ENCODE data around the gene KHDC3L. TPM values are rescaled to one million over a fixed set of nuclear protein-coding genes. Genes with fewer than 3 reads are reported as not detected.

KHDC3L gene
- polyA plus RNA-seq, 1 donor (not counting 4 experiments of a cell fraction or from before 2014, with no cell fraction given) = not detected

DNA sequence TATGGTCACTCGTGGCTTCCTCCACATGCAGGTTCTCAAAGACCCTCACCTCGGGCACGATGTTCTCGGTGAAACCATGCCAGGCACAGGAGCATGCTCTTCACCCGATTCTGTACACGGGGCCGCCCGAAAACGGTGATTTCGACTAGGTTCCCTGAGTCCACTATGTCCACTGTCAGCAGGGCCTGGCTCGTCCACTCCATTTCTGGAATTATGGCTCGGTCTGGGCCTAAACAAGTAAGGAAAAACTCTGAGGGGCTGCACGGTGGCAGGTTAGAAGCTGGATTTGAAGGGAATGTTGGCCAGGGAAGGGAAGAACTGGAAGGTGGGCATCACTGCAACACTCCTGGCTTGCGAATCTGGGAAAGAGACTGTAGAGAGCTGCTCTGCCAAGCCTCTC lies 6.7 kb downstream of the KHDC3L start:
- H3K9me1 ChIP-seq (ENCODE audit: control insufficient read depth, extremely low read depth, insufficient read depth, low read length) = peaks cover 2% of the 10 kb centered on the region
- no peak for FAIRE-seq
- H2AFZ ChIP-seq (ENCODE audit: control insufficient read depth, low read length) = no peak overlapping the region
- H3K27ac ChIP-seq (ENCODE audit: control insufficient read depth, insufficient read depth, low read length) = no peak overlapping the region
- H3K79me2 ChIP-seq (ENCODE audit: control insufficient read depth, insufficient read depth, low read length) = no peaks in the 10 kb centered on the region
- H3K36me3 ChIP-seq (ENCODE audit: control insufficient read depth in 2 of 2, extremely low read depth in 1 of 2, insufficient read depth in 2 of 2, low read length in 2 of 2) = no peaks in the 10 kb centered on the region
- H3K27me3 ChIP-seq (ENCODE audit: control insufficient read depth, extremely low read depth, insufficient read depth, low read length) = no peaks in the 10 kb centered on the region
- DNase-seq (ENCODE audit: low read depth, low spot score) = no peak
- no peaks in the 10 kb centered on the region for H3K9me3 ChIP-seq (ENCODE audit: control insufficient read depth, low read depth, low read length)
- no peak overlapping the region for H3K4me3 ChIP-seq (ENCODE audit: control insufficient read depth in 2 of 3, extremely low read depth in 1 of 3, insufficient read depth in 2 of 3, low read depth in 1 of 3, low read length in 3 of 3)
- H3K9ac ChIP-seq (ENCODE audit: control insufficient read depth, extremely low read depth, insufficient read depth, low read length) = no peak overlapping the region
- no peaks in the 10 kb centered on the region for H3K4me1 ChIP-seq (ENCODE audit: control insufficient read depth, extremely low read depth, insufficient read depth, low read length)
- no peak overlapping the region for H3K4me2 ChIP-seq (ENCODE audit: control insufficient read depth, extremely low read depth, insufficient read depth, low read depth, low read length)
- dilution Hi-C loops (cut with MboI; ENCODE audit: extremely low pct_ligation_motif_present, low sequenced_read_pairs) = no loop called here
- H4K20me1 ChIP-seq (ENCODE audit: control insufficient read depth, extremely low read depth, insufficient read depth, low read length) = no peaks in the 10 kb centered on the region
- TF ChIP-seq EZH2 (IDR thresholded peaks at IDR 0.05; ENCODE audit: low read length) (no peak), CTCF (optimal IDR thresholded peaks at IDR 0.05 in 1 of 3, IDR thresholded peaks at IDR 0.05 in 1 of 3, conservative IDR thresholded peaks at IDR 0.05 in 1 of 3; ENCODE audit: extremely low read depth in 1 of 3, insufficient read depth in 2 of 3, low read length in 3 of 3) (no peak)

DNA sequence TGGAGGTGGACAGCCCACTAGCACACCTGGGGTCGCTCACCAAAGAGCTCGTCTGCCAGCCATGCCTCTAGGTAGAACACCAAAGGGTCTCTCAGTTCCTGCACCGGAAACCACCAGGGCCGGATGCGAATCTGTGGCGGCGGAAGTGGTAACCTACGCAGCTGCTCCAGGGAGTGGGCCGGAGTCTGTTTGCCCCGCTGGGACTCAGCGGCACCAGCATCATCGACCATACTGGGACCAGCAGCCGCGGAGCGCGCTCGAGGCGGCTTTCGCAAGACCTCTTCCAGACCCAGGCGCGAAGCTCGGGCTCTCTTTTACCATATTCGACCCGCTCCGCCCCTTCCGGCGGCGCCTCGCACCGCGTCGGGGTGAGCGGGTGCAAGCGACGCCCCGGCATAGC lies 7.1 kb downstream of the KHDC3L start, which contains the start of gene OOEP:
TSS of gene OOEP (minus strand) at position 335 of the 400 bp plus-strand sequence. CDS start at position 230, 105 bp downstream.
- no peaks in the 10 kb centered on the region for H3K9me3 ChIP-seq (ENCODE audit: control insufficient read depth, low read depth, low read length)
- no peak within 1 kb of the TSS for H3K4me3 ChIP-seq (ENCODE audit: control insufficient read depth in 2 of 3, extremely low read depth in 1 of 3, insufficient read depth in 2 of 3, low read depth in 1 of 3, low read length in 3 of 3)
- no peaks in the 10 kb centered on the region for H3K27me3 ChIP-seq (ENCODE audit: control insufficient read depth, extremely low read depth, insufficient read depth, low read length)
- no peak within 1 kb of the TSS for H3K4me2 ChIP-seq (ENCODE audit: control insufficient read depth, extremely low read depth, insufficient read depth, low read depth, low read length)
- no peaks in the 10 kb centered on the region for H4K20me1 ChIP-seq (ENCODE audit: control insufficient read depth, extremely low read depth, insufficient read depth, low read length)
- FAIRE-seq (no peak), DNase-seq (ENCODE audit: low read depth, low spot score) (no peak)
- H3K27ac ChIP-seq (ENCODE audit: control insufficient read depth, insufficient read depth, low read length) = no peak within 1 kb of the TSS
- H3K79me2 ChIP-seq (ENCODE audit: control insufficient read depth, insufficient read depth, low read length) = no peaks in the 10 kb centered on the region
- H3K9ac ChIP-seq (ENCODE audit: control insufficient read depth, extremely low read depth, insufficient read depth, low read length) = no peak within 1 kb of the TSS
- H3K9me1 ChIP-seq (ENCODE audit: control insufficient read depth, extremely low read depth, insufficient read depth, low read length) = peaks cover 2% of the 10 kb centered on the region
- H3K36me3 ChIP-seq (ENCODE audit: control insufficient read depth in 2 of 2, extremely low read depth in 1 of 2, insufficient read depth in 2 of 2, low read length in 2 of 2) = no peaks in the 10 kb centered on the region
- H3K4me1 ChIP-seq (ENCODE audit: control insufficient read depth, extremely low read depth, insufficient read depth, low read length) = no peaks in the 10 kb centered on the region
- no peak within 1 kb of the TSS for H2AFZ ChIP-seq (ENCODE audit: control insufficient read depth, low read length)
- TF ChIP-seq CTCF (optimal IDR thresholded peaks at IDR 0.05 in 1 of 3, IDR thresholded peaks at IDR 0.05 in 1 of 3, conservative IDR thresholded peaks at IDR 0.05 in 1 of 3; ENCODE audit: extremely low read depth in 1 of 3, insufficient read depth in 2 of 3, low read length in 3 of 3) = no peak
- TF ChIP-seq EZH2 (IDR thresholded peaks at IDR 0.05; ENCODE audit: low read length) = no peak
- dilution Hi-C loops (cut with MboI; ENCODE audit: extremely low pct_ligation_motif_present, low sequenced_read_pairs) = no loop called here

All from keratinocyte (primary cell).